GM12872 (cell line): ENCODE measurements around the gene NMT2.
A peak's percentile ranks its signal among the peaks of the same experiment; 100 is the strongest.

Experiments used
- TF ChIP-seq, protein P1 (sequence below): IDR thresholded peaks from 3 replicates; pipeline ENCODE4 v1.5.1; 2011; ENCODE audit warnings: low read depth, mild to moderate bottlenecking, low read length, moderate library complexity; ENCODE audit not compliant: insufficient read depth

The NMT2 gene

DNA sequence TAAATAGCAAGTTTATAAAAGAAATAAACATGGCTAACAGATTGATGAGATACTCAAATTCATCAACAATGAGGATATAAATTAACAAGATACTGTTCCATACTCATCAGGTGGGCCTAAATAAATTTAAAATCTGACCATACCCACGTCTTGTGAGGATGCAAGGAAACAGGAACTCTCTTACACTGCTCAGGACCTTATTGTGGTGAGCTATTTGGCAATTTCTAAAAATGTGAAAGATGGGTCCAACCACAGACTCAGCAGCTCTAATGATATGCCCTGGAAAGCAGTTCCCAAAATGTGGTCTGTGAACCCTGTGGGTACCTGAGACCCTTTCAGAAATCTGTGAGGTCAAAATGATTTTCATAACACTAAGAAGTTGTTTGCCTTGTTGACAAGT is 49.9 kb downstream of the NMT2 start:
- TF ChIP-seq, protein P1, sequence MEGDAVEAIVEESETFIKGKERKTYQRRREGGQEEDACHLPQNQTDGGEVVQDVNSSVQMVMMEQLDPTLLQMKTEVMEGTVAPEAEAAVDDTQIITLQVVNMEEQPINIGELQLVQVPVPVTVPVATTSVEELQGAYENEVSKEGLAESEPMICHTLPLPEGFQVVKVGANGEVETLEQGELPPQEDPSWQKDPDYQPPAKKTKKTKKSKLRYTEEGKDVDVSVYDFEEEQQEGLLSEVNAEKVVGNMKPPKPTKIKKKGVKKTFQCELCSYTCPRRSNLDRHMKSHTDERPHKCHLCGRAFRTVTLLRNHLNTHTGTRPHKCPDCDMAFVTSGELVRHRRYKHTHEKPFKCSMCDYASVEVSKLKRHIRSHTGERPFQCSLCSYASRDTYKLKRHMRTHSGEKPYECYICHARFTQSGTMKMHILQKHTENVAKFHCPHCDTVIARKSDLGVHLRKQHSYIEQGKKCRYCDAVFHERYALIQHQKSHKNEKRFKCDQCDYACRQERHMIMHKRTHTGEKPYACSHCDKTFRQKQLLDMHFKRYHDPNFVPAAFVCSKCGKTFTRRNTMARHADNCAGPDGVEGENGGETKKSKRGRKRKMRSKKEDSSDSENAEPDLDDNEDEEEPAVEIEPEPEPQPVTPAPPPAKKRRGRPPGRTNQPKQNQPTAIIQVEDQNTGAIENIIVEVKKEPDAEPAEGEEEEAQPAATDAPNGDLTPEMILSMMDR = no peak

DNA sequence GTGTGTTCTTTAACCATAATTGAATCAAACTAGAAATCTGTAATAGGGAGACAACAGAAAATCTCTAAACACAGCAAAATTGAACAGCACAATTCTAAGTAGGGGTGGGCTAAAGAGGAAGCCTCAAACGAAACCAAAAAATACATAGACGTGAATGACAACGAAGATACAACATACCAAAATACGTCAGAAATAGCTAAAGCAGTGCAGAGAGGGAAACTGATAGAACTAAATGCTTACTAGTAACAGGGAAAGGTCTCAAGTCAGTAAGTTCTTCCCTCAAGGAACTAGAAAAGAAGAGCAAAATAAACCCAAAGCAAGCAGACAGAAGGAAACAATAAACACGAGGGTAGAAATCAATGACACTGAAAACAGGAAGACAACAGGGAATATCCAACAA is 52.3 kb downstream of the NMT2 start:
- TF ChIP-seq, protein P1 = no peak

DNA sequence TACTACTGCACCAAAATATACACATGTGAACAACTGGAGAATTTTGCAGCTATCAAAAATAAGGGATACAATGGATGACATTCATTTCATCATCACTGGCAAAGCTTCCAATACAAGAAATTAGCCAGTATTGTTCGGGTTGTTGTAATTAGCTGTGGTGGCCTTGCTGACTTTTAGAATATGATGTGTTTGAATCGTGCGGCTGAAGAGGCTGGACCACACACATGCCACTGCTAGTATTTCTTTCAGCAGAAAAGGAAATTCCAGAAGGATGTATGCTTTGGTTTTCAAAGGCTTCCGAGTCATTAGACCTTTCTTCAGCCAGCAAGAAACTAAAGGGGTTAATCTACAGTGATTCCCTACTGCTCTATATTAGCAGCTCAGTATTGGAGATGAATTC is 54.7 kb downstream of the NMT2 start:
- TF ChIP-seq, protein P1 = no peak

DNA sequence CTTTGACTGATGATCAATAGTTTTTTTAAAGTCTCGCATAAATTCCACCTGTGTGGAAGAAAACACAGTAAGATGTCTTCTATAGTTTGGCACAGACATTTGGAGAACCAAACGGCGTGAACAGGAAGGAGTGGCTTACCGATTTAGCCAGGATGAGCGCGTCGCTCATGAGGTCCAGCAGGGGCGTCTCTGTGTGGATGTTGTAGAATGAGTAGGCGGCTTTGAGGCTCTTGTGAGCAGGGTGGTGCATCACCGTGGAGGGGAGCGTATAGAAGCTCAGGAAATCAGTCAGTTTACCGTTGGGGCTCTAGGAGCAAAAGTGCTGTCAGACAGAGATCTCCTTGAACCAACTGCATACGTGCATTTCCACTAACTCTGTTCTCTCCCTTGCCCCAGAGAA is 55.8 kb downstream of the NMT2 start:
- TF ChIP-seq, protein P1 = no peak

DNA sequence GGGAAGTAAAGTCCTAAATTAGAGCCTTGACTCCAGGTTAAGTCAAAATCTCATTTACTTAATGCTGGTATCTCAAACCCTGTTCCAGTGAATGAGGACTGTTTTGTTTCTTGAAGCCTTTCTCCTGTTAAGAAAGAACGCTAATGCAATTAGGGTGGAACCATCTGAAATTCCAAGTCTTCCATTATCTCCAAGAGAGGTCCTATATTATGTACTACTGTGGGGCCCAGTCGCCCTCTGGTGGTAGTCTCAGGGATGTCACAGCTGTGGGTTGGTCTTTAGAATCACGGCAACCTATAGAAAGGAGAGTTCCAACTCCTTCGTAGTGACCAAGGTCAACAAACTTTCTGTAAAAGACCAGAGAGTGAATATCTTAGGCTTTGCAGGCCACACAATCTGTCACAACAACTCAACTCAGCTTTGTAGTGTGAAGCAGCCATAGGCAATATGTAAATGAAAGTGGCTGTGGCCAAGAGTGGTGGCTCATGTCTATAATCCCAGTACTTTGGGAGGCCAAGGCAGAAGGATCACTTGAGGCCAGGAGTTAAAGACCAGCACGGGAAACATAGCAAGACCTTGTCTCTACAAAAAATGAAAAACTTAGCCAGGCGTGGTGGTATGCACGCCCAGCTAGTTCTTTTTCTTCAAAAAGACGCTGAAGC is 62.0 kb downstream of the NMT2 start:
- TF ChIP-seq, protein P1 = peak; percentile 92

DNA sequence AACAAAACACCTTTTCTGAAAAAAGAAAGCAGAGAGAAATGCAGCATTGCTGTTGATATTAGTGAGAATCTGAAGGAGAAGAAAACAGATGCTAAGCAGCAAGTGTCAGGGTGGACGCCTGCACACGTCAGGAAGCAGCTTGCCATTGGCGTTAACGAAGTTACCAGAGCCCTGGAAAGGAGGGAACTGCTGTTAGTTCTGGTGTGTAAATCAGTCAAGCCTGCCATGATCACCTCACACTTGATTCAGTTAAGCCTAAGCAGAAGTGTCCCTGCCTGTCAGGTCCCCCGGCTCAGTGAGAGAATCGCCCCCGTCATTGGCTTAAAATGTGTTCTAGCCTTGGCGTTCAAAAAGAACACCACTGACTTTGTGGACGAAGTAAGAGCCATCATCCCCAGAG is 65.0 kb downstream of the NMT2 start:
- TF ChIP-seq, protein P1 = no peak

DNA sequence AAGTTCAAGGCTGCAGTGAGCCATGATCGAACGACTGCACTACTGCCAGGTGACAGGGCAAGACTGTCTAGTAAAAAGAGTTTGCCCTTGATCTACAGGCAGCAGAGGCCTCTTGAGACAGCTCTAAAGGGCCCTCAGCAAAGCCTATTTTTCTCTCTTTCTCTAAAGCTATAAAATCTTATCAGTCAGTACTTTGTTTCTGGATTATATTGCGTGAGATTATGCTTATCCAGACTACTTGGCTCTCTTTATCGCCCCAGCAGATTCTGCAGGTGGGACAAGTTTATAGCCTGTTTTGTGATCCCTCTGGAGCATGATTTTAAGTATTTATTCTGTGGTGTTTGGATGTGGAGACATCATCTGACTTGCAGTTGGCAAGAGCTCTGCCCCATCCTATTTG is 68.6 kb downstream of the NMT2 start:
- TF ChIP-seq, protein P1 = no peak
